HG02840 (cell line): ENCODE results near the gene GJB1.
"Not testable (repeated sequence)": the region's sequence is repeated elsewhere in the genome, so short reads cannot be mapped to it uniquely, and the experiment has no call there.

Experiments
- ATAC-seq: cut with Tn5 transposase; IDR thresholded peaks from one replicate; pipeline ENCODE4 v1.9.1; 2021; ENCODE audit warnings: mild to moderate bottlenecking, moderate library complexity, moderate number of reproducible peaks; ENCODE audit not compliant: unreplicated experiment, low FRiP score

The GJB1 gene

DNA sequence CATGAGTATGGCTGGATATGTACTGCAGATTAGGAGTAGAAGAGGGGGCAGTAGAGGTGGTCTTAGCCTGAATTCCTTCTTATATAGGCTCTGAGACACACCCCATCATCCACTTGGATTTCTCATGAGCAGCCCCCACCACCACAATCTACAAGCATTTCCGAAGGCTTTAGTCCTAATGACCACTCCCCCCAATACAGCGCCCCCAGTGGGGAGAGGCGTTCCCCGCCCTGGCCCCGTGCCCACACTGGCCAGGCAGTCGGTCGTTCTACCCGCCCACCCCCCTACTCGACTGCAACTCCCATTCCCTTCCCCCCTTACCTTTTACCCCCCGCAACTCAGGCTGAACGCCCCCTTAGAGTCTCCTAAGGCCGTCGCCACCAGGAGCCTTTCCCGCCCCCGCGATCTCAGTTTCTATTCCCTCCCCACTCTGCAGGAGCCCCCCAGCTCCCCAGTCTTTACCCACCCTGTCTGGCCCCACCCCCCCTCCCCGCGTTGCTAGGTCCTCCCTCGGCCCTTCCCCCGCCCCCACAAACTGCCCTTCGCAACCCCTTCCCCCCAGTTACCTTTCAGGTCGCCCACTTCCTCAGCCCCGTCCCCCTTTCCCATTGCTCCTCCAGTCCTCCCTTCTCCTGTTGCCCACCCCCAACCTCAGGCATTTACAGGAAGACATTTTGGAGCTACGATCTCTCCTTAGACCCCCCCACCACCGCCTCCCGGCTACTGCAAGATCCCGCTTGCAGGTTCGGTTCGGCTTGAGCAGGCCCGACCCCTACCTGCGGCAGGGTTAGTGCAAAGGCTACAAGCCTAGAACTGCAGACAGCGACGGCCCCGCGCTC lies 30.4 kb downstream of the GJB1 start:
- no peak for ATAC-seq

DNA sequence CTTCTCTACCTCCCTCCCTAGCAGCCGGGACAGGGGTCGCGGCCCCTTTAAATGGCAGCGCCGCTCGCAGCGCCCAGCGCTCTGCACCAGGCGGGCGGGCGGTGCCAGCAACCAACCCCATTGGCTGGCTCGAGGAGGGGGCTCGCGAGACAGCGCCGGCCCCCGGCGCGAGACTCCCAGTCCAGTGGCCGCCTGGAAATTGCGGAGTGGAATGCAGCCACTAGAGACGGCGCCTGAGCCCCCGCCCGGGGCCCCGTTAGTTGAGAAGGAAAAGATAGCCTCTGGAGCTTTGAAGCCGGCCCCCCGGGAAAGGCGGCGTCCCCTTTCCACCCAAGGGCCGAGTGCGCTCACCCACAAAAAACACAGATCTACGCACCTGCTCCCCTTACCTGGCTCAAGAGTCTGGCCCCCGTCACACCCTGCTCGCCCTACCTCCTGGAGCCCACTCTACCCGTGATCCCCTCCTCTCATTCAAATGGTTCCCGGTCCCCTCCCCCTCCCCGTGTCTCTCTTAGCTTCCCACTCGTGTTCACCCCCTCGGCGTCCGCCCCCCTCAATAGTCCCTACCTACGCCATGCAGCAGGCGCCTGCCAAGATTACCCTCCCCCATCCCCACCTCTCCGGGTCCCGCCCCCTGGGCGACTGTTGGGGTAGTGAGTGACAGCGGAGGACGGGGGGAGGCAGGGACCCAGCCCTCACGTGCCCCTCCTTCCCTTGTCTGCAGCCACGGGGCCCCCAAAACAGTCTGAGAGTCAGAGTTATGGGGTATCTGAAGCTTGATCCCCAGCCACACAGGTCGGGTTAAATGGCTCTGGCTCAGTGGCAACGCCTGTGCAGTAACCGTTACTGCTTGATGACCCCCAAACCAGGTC lies 31.3 kb downstream of the GJB1 start, which contains the start of gene ZMYM3:
ZMYM3 (minus strand) TSS at position 49 of the 872 bp plus-strand sequence. CDS start 885 bp downstream, outside the sequence.
- peak; percentile 81 for ATAC-seq

DNA sequence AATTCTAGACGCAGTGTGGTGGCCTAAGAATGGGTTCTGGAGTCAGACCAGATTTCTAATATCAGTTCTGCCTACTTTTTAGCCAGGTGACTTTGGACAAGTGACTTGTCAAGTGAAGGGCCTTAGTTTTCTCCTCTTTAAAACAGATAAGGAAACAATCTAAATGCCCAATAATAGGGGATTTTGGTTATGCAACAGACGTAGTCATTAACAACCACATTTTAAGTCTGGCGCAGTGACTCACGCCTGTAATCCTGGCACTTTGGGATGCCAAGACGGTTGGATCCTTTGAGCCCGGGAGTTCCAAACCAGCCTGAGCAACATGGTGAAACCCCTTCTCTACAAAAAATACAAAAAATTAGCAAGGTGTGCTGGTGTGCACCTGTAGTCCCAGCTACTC lies 33.0 kb downstream of the GJB1 start:
- no peak for ATAC-seq

DNA sequence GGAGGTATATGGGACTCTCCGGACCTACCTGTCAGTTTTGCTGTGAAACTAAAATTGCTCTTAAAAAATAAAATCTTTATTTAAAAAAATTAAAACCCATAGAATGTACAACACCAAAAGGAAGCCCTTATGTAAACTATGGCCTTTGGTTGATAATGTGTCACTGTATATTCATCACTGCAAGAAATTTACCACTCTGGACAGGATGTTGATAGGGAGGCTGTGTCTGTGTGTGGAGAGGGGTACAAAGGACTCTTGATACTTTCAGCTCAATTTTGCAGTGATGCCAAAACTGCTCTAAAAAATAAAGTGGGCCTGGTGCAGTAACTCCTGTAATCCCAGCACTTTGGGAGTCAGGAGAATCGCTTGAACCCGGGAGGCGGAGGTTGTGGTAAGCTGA lies 33.8 kb downstream of the GJB1 start:
- no peak for ATAC-seq

DNA sequence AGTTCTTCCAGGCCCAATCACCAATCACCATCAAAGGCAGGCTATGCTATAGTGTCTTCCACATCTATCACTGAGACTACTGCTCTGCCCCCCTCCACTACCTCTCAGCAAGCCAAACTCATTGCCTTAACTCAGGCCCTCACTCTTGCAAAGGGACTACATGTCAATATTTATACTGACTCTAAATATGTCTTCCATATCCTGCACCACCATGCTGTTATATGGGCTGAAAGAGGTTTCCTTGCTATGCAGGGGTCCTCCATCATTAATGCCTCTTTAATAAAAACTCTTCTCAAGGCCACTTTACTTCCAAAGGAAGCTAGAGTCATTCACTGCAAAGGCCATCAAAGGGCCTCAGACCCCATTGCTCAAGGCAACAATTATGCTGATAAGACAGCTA lies 45.6 kb downstream of the GJB1 start:
- ATAC-seq, result not testable (repeated sequence)

DNA sequence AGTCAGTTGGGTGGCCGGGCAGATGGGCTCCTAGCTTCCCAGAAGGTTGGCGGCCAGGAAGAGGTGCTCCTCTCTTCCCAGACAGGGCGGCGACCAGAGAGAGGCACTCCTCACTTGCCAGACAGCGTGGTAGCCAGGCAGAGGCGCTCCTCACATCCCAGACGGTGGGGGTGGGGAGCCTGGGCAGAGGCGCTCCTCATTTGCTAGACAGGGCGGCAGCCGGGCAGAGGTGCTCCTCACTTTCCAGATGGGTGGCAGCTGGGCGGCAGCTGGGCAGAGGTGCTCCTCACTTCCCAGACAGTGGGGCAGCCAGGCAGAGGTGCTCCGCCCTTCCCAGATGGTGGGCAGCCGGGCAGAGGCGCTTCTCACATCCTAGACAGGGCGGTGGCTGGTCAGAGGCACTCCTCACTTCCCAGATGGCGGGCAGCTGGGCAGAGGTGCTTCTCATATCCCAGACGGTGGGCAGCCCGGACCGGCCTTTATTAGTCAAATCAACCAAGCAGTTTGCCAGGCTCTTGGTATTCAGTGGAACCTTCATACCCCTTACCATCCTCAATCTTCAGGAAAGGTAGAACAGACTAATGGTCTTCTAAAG lies 46.9 kb downstream of the GJB1 start:
- no peak for ATAC-seq

DNA sequence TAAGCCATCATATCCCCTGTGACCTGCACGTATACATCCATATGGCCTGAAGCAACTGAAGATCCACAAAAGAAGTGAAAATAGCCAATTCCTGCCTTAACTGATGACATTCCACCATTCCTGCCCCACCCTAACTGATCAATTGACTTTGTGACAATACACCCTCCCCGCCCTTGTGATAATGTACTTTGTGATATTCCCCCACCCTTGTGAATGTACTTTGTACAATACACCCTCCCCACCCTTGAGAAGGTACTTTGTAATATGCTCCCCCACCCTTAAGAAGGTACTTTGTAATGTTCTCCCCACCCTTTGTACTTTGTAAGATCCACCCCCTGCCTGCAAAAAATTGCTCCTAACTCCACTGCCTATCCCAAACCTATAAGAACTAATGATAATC lies 49.3 kb downstream of the GJB1 start:
- ATAC-seq, result not testable (repeated sequence)
